HUES48 (cell line): ENCODE results near the gene RESF1.

Experiments
- H3K27ac ChIP-seq: one replicate; pipeline ENCODE4 v1.7.0; 2013; ENCODE audit warnings: low read depth, low read length, inconsistent platforms
- H3K27me3 ChIP-seq: 2 replicates; pipeline ENCODE4 v1.6.1; 2013; ENCODE audit warnings: mild to moderate bottlenecking, low read length; ENCODE audit not compliant: control insufficient read depth, insufficient read depth
- H3K36me3 ChIP-seq: 2 replicates; pipeline ENCODE4 v1.6.1; 2013; ENCODE audit warnings: low read length; ENCODE audit not compliant: control insufficient read depth, insufficient read depth
- H3K4me1 ChIP-seq: 2 replicates; pipeline ENCODE4 v1.6.1; 2013; ENCODE audit warnings: mild to moderate bottlenecking, low read length; ENCODE audit not compliant: control insufficient read depth, insufficient read depth
- H3K4me3 ChIP-seq: 2 replicates; pipeline ENCODE4 v1.5.1; 2013; ENCODE audit warnings: mild to moderate bottlenecking, low read depth, low read length
- H3K9ac ChIP-seq: 2 replicates; pipeline ENCODE4 v1.6.1; 2013; ENCODE audit warnings: mild to moderate bottlenecking, low read depth, low read length, moderate library complexity
- H3K9me3 ChIP-seq: 2 replicates; pipeline ENCODE4 v1.6.1; 2013; ENCODE audit warnings: low read length; ENCODE audit not compliant: control insufficient read depth, insufficient read depth

The RESF1 gene

DNA sequence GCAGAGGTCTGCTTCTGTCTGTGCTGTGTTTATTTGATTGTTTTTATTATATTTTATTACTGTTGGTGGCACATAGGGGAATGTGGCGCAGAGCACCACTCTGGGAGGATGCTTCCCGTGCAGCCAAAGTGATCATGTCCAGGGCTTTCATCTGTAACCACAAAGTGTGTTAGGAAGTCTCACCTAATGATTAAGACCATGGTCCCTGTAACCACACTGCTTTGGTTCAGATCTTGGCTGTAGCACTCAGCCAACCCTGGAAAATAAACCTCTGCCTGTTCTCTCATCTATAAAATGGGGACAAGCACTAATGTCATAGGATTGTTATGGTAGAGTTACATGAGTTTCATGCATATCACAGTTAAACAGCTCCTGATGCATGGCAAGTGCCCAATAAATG lies 1.9 kb downstream of the RESF1 start:
- Histone ChIP-seq H3K36me3 (peaks cover 55% of the 10 kb centered on the region), H3K4me1 (peaks cover 25% of the 10 kb centered on the region), H3K4me3 (peak overlapping the region; percentile 81), H3K9ac (no peak overlapping the region), H3K27ac (no peak overlapping the region), H3K27me3 (no peaks in the 10 kb centered on the region), H3K9me3 (no peaks in the 10 kb centered on the region)

DNA sequence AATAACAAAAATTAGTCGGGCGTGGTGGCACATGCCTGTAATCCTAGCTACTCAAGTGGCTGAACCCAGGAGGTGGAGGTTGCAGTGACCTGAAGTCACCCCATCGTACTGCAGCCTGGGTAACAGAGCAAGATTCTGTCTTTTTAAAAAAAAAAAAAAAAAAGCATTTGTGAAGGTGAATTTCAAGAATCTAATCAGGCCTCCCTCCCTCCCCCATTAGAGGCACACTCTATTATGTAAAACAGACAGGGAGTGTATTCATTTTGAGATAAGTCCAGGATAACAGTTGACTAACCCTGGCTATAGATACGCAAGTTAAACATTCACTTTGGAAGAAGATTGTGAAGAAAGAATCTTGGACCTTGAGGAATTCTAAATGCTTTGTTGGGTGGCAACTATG lies 2.9 kb downstream of the RESF1 start:
- no peaks in the 10 kb centered on the region for H3K27me3 ChIP-seq
- H3K36me3 ChIP-seq = peaks cover 55% of the 10 kb centered on the region
- H3K9me3 ChIP-seq = no peaks in the 10 kb centered on the region
- no peak overlapping the region for H3K27ac ChIP-seq
- peak overlapping the region; percentile 81; the same call in 1 of the 2 replicates for H3K4me3 ChIP-seq
- H3K4me1 ChIP-seq = peaks cover 34% of the 10 kb centered on the region
- no peak overlapping the region for H3K9ac ChIP-seq

DNA sequence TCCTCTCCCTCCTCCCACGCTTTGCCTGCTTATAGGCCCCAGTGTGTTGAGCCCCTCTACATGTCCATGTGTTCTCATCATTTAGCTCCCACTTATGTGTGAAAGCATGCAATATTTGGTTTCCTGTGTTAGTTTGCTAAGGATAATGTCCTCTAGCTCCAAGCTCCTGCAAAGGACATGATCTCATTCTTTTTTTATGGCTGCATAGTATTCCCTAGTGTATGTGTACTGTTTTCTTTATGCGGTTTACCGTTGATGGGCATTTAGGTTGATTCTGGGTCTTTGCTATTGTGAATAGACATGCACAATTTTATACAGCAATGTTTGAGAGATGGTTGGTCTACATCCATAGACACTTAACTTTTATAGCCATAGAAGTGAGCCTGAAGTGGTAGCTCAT lies 5.1 kb downstream of the RESF1 start:
- peaks cover 30% of the 10 kb centered on the region for H3K4me1 ChIP-seq
- H3K27me3 ChIP-seq = no peaks in the 10 kb centered on the region
- H3K9ac ChIP-seq = no peak overlapping the region
- H3K36me3 ChIP-seq = peaks cover 63% of the 10 kb centered on the region
- H3K4me3 ChIP-seq = no peak overlapping the region
- H3K9me3 ChIP-seq = no peaks in the 10 kb centered on the region
- H3K27ac ChIP-seq = no peak overlapping the region

DNA sequence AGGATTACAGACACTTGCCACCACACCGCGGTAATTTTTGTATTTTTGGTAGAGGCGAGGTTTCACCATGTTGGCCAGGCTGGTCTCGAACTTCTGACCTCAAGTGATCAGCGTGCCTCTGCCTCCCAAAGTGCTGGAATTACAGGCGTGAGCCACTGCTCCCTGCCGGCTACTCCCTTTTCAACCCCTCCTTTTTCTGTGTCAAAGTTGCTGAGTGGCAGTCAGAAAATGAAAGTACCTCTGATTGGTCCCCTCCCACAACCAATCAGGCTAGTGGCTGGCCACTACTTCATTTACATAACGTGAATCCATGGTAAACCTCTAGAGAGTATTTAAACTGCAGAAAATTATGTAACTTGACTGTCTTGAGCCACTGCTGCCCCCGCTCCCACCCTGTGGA lies 5.9 kb downstream of the RESF1 start:
- no peak overlapping the region for H3K9ac ChIP-seq
- H3K9me3 ChIP-seq = no peaks in the 10 kb centered on the region
- no peak overlapping the region for H3K27ac ChIP-seq
- H3K4me3 ChIP-seq = no peak overlapping the region
- peaks cover 30% of the 10 kb centered on the region for H3K4me1 ChIP-seq
- H3K27me3 ChIP-seq = no peaks in the 10 kb centered on the region
- H3K36me3 ChIP-seq = peaks cover 71% of the 10 kb centered on the region

DNA sequence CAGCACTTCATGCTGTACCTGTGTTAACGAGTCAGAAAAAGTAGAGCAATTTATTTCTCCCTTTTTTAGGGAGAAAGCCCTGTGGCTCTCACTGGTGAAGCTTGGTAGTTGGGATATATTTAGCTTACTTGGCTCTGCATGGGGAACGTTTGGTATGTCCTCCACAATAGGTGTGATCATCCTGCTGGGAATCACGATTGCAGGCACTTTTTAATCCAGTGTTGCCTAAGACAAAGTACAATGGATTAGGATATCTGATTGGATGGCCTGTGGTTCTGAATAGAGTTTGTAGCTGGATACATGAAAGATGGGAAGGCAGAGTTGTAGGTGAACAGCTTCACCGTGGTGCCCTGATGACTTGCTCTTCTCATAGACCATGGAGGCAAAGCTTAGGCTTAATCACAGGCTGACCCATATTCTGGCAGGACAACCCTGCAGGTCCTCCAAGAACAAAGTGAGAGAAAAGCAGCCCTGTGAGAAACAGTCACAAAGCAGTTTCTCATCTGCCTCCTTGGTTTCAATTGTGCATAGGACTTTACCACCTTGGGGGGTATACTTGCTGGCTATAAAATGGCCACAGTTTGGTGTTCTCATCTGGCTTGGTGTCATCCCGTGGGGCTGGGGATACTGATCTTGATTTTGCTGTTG lies 7.5 kb downstream of the RESF1 start:
- H3K27me3 ChIP-seq = no peaks in the 10 kb centered on the region
- 0 out of 2 replicates have a peak, but pooled peaks cover 4% of the 10 kb centered on the region for H3K9me3 ChIP-seq
- no peak overlapping the region for H3K9ac ChIP-seq
- no peak overlapping the region for H3K4me3 ChIP-seq
- peaks cover 19% of the 10 kb centered on the region for H3K4me1 ChIP-seq
- H3K36me3 ChIP-seq = peaks cover 75% of the 10 kb centered on the region
- H3K27ac ChIP-seq = peak overlapping the region; percentile 77

DNA sequence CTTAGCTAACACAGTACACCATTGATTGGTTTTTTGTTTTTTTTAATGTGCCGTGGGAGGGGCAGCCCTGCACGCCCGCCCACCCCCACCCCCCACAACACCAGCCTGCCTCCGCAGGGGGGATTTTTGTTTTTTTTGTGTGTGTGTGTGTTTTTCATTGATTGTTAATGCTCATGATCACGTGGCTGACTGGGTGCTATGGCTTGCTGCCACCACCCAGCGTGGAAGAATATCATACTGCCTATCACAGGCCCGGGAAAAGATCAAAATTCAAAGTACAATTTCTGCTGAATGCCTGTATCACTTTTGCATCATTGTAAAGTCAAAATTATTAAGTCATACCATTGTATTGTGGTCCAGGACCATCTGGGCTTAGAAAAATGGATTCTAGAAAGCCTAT lies 8.3 kb downstream of the RESF1 start:
- Histone ChIP-seq H3K4me1 (peaks cover 17% of the 10 kb centered on the region), H3K36me3 (peaks cover 75% of the 10 kb centered on the region), H3K4me3 (no peak overlapping the region), H3K9me3 (0 out of 2 replicates have a peak, but pooled peaks cover 4% of the 10 kb centered on the region), H3K27ac (no peak overlapping the region), H3K9ac (no peak overlapping the region), H3K27me3 (no peaks in the 10 kb centered on the region)

DNA sequence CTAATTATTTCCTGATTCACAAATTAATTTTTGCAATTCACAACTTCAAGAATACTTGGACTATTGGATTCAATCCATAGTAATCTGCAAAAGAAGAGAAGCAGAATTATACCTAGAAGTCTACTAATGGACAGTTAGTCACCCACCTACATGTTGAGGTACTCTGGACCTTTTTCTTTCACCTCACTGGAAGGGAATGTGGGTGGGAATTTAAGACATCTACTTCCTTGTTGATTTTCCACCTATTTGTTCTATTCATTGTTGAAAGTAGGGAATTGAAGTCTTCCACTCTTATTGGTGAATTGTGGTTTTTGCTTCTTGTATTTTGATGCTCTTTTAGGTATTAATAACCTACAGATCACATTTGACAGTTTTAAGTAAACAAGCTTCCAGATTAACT lies 11.0 kb downstream of the RESF1 start:
- no peak overlapping the region for H3K4me3 ChIP-seq
- no peak overlapping the region for H3K9ac ChIP-seq
- 0 out of 2 replicates have a peak, but pooled peaks cover 4% of the 10 kb centered on the region for H3K9me3 ChIP-seq
- peaks cover 17% of the 10 kb centered on the region for H3K4me1 ChIP-seq
- peaks cover 75% of the 10 kb centered on the region for H3K36me3 ChIP-seq
- H3K27me3 ChIP-seq = no peaks in the 10 kb centered on the region
- H3K27ac ChIP-seq = no peak overlapping the region

DNA sequence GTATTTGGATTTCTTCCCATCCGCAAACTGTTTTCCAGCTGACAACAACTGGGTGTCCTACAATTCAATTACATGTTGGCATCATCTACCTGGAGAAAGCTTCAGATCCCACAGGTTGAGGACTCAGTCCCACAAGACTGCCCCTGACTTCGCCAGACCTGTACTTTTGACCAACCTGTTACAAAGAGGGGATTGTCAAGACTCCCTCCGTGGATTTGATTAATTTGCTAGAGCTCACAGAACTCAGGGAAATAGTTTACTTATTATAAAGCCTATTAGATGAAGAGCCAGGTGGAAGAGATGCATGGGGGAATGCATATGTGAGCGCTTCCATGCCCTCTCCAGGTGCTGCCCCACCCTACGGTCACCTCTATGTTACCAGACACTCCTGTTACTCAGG lies 14.6 kb downstream of the RESF1 start:
- Histone ChIP-seq H3K27ac (no peak overlapping the region), H3K27me3 (no peaks in the 10 kb centered on the region), H3K4me1 (no peaks in the 10 kb centered on the region), H3K9ac (no peak overlapping the region), H3K4me3 (no peak overlapping the region), H3K9me3 (peaks cover 16% of the 10 kb centered on the region; the same call in 1 of the 2 replicates), H3K36me3 (peaks cover 97% of the 10 kb centered on the region)

DNA sequence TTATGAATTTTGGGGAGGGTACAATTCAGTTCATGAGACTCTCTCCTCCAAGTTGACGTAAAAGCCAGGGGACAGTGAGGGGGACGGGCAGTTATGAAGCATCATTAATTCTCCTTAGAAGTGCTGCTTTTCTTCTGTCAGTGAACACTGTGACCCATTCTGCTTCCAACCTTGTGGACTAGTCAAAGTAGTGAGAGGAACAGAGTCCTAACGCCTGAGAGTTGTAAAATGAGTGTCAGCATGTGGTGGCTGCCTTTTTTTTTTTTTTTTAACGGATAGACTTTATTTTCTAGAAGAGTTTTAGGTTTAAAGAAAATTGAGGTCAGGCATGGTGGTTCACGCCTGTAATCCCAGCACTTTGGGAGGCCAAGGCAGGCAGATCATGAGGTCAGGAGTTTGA lies 15.5 kb downstream of the RESF1 start:
- H3K36me3 ChIP-seq = peaks cover 97% of the 10 kb centered on the region
- peaks cover 24% of the 10 kb centered on the region for H3K9me3 ChIP-seq
- no peaks in the 10 kb centered on the region for H3K4me1 ChIP-seq

DNA sequence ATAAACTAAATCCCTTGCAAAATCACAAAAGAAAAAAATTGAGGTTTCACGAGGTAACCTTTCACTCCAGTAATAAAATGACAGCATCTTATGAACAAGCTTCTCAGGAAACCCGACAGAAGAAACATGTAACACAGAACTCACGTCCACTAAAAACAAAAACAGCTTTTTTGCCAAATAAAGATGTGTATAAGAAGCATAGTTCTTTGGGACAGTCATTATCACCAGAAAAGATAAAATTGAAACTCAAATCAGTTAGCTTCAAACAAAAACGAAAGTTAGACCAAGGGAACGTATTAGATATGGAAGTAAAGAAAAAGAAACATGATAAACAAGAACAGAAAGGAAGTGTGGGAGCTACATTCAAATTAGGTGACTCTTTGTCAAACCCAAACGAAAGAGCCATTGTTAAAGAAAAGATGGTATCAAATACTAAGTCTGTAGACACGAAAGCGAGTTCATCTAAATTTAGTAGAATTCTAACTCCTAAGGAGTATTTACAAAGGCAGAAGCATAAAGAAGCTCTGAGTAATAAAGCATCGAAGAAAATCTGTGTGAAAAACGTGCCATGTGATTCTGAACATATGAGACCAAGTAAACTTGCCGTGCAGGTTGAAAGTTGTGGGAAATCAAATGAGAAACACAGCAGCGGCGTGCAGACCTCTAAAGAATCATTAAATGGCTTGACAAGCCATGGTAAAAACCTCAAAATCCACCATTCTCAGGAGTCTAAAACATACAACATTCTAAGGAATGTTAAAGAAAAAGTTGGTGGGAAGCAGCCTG lies 25.8 kb downstream of the RESF1 start:
- Histone ChIP-seq H3K4me1 (peaks cover 15% of the 10 kb centered on the region), H3K36me3 (peaks cover 93% of the 10 kb centered on the region), H3K27ac (no peak overlapping the region), H3K4me3 (no peak overlapping the region), H3K9ac (no peak overlapping the region), H3K27me3 (no peaks in the 10 kb centered on the region), H3K9me3 (peaks cover 64% of the 10 kb centered on the region)

More for the DNA sequence above, 15.5 kb downstream of the RESF1 start:
- Histone ChIP-seq H3K27ac (no peak overlapping the region), H3K27me3 (no peaks in the 10 kb centered on the region), H3K4me3 (no peak overlapping the region), H3K9ac (no peak overlapping the region)

DNA sequence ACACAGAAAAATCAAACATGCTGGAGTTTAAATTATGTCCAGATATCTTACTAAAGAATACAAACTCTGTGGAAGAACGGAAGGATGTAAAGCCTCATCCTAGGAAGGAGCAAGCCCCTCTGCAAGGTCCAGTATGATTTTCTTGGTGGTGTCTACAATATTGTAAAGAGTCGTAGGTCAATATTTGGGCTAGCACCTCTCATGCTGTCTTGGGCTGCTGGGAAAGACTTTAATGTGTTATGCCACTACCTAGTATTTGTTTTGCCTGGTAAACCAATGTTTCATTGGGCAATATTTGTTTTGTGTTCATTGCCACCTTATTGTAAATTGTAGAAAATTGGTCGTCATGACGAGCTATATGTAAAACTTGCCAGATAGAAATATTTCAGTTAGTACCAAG lies 26.6 kb downstream of the RESF1 start:
- Histone ChIP-seq H3K4me3 (no peak overlapping the region), H3K27ac (no peak overlapping the region), H3K36me3 (peaks cover 93% of the 10 kb centered on the region), H3K9ac (no peak overlapping the region), H3K4me1 (peaks cover 15% of the 10 kb centered on the region), H3K9me3 (peaks cover 55% of the 10 kb centered on the region), H3K27me3 (no peaks in the 10 kb centered on the region)
